GM18867 (cell line): ENCODE measurements around the gene MYO1C.
"Not testable (repeated sequence)": the region's sequence is repeated elsewhere in the genome, so short reads cannot be mapped to it uniquely, and the experiment has no call there.

Source experiments
- ATAC-seq: cut with Tn5 transposase; IDR thresholded peaks from one replicate; pipeline ENCODE4 v1.9.1; 2021; ENCODE audit warnings: mild to moderate bottlenecking, moderate library complexity; ENCODE audit not compliant: unreplicated experiment

Gene MYO1C

GRCh38 chr17:1508709-1509108 lies 16.2 kb upstream of the MYO1C start:
- not testable (repeated sequence) for ATAC-seq

DNA sequence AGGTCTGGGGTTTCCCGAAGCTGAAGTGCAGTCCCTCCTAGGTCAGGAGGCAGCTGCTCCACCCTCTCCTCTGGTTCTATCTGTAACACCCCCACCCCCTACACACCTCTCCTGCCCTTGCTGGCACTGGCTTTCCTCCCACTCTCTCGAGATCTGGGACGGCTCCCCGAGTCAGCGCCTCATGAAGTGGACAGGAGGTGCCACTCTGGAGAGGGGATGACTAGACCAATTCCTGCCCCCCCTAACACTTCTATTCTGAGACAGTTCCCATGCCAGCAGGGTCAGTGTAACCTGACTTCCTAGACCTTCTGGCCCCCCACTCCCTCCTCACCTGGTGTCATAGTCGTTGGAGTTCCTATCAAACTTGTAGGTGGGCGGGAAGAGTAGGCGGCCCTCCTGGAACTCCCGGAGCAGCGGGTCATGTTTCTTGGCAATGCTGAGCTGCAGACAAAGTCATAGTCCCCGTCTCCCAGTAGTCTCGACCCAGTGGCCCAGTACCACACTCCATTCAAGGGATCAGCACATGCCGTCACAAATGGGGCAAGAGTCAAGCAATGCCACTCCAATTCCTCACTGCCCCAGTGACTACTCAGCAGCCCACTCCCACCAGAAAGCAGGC lies 14.3 kb upstream of the MYO1C start:
- ATAC-seq, result no peak

DNA sequence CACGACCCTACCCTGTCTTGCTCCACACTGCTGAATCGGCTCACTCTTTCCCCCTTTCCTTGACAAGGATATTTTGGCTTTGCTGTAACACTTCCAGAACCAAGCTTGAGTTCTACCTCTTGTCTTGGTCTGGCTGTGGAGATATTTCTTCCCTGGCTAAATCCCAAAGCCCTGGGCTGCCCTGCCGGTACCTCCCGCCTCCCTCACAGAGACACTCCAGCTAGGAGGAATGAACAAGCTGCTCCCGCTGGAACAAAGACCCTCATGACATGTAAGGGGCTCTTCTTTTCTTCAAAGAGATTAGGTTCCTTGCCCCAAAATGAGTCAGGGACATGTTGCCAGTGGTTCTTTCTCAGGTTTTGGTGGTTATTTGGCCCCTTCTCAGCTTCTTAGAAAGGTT lies 13.1 kb upstream of the MYO1C start:
- no peak for ATAC-seq

DNA sequence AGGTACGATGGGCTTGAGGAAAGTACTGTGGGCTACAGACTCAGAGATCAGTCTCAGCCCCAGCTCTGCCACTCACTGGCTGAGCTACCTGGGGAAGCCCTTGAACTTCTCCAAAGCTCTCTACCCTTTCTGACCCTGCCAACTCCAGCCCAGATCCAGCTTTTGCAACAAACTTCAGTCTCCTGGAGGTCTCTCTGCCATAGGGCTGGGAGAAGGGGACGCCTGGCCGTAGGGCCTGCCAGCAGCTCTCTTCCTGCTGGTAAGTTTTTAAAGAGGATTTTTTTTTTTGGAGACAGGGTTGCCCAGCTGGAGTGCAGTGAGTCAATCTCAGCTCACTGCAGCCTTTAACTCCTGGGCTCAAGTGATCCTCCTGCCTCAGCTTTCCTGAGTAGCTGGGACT lies 12.4 kb upstream of the MYO1C start:
- ATAC-seq, result no peak

DNA sequence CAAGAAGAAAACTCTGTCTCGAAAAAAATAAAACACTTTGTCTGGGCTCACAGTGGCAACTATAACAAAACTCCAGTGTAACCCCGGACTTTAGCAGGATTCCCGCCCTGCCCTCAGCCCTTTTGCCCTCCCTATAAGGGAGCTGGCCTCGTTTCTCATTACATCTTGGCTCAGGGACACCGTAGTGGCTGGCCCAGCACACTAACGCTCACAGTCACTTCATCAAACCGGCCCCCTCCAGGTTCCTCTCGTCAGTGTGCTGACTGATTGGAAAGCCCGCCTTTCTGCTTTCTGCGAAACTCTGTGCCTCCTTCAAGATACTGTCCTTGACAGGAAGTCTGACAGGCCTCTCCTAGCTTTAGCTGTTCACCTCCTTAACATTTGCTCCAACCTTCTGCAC lies 11.2 kb upstream of the MYO1C start:
- no peak for ATAC-seq

DNA sequence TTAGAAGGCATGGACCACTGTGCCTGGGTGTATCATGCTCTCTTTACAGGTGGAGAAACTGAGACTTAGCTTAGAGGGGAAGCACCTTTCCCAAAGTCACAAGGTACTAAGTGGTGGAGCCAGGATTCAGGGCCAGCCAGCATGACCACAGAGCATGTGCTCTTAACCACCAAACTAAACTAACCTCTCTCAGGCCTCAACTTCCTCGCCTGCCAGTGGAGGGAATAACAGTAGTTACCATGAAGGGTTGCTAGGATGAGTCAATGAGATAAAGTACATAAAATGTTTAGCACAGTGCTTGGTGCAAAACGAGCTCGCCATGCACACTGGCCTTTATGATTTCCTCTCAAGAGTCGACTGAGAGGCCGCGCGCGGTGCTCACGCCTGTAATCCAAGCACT lies 6.4 kb upstream of the MYO1C start:
- ATAC-seq, result no peak

GRCh38 chr17:1498233-1498632 lies 5.7 kb upstream of the MYO1C start:
- no peak for ATAC-seq

- ATAC-seq, result no peak
These were observed 5.3 kb upstream of the MYO1C start for GRCh38 chr17:1497831-1498230.

- ATAC-seq, result no peak
These were observed 4.4 kb upstream of the MYO1C start for GRCh38 chr17:1496869-1497268.

- no peak for ATAC-seq
These were observed 2.9 kb upstream of the MYO1C start for GRCh38 chr17:1495265-1495989.

- ATAC-seq, result no peak
These were observed 2.3 kb upstream of the MYO1C start for GRCh38 chr17:1494736-1495253.

GRCh38 chr17:1494203-1494602 lies 1.7 kb upstream of the MYO1C start:
- ATAC-seq, result no peak

GRCh38 chr17:1493291-1493980 lies 950 bp upstream of the MYO1C start:
- ATAC-seq, result no peak

DNA sequence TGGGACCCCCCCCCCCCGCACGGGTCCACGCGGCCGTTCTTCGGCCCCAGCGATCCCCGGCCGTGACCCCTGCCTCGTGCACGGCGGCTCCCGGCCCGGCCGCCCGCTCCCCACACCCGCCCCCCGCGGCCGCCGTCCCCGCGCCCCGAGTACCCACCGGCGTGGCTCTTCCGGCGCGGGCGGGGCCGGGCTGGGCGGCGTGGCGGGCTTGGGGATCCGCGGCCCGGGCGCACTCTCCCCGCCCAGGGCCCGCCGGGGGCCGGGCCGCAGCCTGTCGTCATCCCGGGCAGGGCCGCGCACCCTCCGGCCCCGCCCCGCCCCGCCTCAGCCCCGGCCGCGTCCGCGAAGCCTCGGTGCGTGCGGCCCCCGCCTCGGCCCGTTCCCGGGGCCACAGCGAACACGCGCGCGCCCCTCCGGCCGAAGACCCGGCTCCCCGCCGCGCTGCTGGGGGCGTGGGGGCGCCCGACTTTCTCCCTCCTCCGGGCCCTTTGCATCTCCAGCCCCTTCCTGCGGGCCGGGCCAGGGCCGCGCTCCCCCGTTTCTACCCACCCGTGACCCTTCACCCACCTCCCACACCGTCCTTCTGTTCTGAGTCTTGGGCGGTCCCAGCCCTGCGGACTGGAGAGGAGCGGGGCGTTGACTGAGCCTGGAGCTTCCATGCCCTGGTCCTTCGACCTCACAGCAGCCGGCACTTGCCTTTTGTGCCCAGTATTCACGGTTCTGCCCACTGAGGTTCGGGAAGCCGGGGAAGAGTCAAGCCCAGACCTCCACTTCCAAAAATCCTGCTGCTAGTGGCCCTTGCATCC lies 840 bp downstream of the MYO1C start:
- peak; percentile 50 for ATAC-seq

DNA sequence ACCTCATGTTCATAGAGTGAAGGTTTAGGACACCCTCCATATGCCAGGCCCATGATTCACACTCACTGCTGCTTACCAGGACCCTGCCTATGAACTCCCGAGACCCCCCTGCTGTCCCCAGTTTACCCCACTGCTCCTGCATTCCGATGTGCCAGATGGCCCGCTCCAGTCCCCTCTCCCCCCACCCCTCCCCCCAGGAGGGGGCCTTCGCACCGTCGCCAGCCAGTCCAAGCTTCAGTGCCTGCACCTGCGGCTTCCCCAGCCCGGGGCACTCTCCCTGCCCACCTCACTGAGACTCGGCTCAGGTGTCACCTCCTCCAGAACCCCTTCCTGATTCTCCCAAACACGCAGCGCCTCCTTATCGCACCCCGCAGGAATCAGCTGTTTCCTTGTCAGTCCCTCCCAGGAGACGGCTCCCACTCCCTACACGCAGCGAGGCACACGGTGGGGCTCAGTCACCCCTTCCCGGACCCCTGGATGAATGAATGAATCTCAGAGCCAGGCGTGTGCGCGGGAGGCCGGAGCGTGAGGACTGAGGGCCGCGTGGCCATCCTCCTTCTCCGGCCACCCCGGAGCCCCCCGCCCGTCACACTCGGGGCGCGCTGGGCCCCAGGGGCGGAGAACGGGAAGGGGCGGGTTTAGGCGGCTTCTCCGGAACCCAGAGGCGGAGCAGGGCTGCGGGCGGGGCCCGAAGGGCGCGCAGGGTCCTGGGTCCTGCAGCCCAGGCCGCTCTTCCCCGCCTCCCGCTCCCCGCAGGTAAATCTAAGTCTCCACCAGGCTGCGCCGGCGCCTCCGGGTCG lies 1.6 kb downstream of the MYO1C start:
- ATAC-seq, result peak; percentile 49

GRCh38 chr17:1488826-1489270 lies 3.6 kb downstream of the MYO1C start:
- ATAC-seq, result no peak

- peak; percentile 26 for ATAC-seq
These were observed 4.3 kb downstream of the MYO1C start for GRCh38 chr17:1487939-1488825.

- ATAC-seq, result no peak
These were observed 5.4 kb downstream of the MYO1C start for GRCh38 chr17:1486802-1487695.
